D721Med (cell line): ENCODE results near the gene KCTD7.
"Not testable (repeated sequence)": the region's sequence is repeated elsewhere in the genome, so short reads cannot be mapped to it uniquely, and the experiment has no call there.

Source experiments
- DNase-seq: peaks from one replicate; pipeline ENCODE4 v3.0.0; 2011; ENCODE audit warnings: low spot score; ENCODE audit not compliant: insufficient read length
- FAIRE-seq: peaks from 2 replicates; lab custom pipeline; 2011; peaks lifted over from hg19 to GRCh38; lab: Jason Lieb, UNC
- TF ChIP-seq, protein P1 (sequence below): IDR thresholded peaks from 2 replicates; pipeline ENCODE4 v1.5.1; 2012; ENCODE audit warnings: mild to moderate bottlenecking, control low read depth; ENCODE audit not compliant: insufficient read depth; ENCODE audit errors: missing control alignments

The KCTD7 gene

DNA sequence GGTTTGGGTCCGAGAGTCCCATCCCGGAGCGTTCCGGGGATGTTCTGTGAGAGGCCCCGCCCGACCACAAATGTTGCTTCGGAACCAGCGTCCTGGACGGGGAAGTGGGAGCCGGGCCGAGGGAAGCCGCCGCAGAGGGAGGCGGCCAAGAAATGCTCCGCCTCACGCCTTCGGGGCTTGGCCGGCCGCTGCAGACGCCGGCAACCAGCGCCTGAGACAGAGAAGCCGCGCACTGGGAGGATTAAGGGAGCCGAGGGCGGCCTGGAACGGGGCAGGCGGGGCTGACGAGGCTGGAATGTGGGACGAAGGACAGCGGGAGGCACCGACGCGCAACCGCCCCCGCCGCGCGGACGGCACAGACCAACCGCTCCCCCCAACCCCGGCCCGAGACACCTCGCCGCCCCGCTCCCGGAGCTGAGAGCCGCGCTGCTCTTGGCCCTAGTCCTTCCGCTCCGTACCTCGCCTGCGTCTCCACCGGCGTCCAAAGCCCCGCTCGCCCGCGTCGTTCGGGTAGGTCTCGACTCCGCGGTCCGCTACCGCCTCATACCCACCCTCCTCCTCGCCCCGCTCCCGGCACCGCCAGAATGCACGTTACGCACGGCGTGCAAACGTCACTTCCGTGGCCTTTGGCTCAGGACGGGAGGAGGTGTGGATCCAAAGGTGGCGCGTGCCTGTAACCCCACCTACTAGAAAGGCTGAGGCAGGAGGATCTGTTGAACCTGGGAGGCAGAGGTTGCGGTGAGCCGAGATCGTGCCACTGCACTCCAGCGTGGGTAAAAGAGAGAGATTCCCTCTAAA is 36.7 kb upstream of the KCTD7 start:
- TF ChIP-seq, protein P1, sequence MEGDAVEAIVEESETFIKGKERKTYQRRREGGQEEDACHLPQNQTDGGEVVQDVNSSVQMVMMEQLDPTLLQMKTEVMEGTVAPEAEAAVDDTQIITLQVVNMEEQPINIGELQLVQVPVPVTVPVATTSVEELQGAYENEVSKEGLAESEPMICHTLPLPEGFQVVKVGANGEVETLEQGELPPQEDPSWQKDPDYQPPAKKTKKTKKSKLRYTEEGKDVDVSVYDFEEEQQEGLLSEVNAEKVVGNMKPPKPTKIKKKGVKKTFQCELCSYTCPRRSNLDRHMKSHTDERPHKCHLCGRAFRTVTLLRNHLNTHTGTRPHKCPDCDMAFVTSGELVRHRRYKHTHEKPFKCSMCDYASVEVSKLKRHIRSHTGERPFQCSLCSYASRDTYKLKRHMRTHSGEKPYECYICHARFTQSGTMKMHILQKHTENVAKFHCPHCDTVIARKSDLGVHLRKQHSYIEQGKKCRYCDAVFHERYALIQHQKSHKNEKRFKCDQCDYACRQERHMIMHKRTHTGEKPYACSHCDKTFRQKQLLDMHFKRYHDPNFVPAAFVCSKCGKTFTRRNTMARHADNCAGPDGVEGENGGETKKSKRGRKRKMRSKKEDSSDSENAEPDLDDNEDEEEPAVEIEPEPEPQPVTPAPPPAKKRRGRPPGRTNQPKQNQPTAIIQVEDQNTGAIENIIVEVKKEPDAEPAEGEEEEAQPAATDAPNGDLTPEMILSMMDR, result no peak
- DNase-seq, result peak; percentile 87
- no peak for FAIRE-seq

DNA sequence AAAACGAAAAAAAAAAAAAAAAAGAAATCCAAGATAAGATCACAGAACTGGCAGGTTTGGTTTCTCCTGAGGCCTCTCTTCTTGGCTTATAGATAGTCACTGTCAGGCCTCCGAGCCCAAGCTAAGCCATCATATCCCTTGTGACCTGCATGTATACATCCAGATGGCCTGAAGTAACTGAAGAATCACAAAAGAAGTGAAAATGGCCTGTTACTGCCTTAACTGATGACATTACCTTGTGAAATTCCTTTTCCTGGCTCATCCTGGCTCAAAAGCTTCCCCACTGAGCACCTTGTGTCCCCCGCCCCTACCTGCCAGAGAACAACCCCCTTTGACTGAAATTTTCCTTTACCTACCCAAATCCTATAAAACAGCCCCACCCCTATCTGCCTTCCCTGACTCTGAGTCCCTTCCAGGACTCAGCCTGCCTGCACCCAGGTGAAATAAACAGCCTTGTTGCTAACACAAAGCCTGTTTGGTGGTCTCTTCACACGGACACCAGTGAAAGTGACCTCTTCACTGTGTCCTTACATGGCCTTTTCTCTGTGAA is 36.0 kb upstream of the KCTD7 start:
- FAIRE-seq, DNase-seq: not testable (repeated sequence)

DNA sequence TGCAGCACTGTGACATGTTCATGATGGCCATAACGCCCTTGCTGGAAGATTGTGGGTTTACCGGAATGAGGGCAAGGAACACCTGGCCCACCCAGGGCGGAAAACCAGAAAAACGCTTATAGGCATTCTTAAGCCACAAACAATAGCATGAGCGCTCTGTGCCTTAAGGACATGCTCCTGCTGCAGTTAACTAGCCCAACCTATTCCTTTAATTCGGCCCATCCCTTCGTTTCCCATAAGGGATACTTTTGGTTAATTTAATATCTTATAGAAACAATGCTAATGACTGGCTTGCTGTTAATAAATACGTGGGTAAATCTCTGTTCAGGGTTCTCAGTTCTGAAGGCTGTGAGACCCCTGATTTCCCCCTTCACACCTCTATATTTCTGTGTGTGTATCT is 34.6 kb upstream of the KCTD7 start:
- not testable (repeated sequence) for DNase-seq, FAIRE-seq

DNA sequence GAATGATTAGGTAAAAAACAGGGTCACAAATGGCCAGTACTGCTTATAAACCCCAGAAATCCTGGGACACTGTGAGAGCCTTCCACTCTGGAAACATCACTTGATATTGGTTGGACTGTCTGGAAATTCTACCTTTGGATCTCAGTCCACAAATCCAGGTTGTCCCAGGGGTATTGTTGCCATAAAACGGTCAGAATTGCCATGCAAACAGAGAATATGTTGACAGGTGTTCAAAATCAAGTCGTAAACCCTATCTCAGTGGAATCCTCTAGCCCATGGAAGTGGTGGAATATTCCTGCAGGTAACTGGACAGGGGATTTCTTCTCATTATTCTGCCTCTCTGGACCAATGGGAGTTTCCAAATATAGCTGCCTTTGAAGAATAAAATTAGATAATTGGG is 31.2 kb upstream of the KCTD7 start:
- TF ChIP-seq, protein P1, result no peak
- DNase-seq (no peak), FAIRE-seq (no peak)

DNA sequence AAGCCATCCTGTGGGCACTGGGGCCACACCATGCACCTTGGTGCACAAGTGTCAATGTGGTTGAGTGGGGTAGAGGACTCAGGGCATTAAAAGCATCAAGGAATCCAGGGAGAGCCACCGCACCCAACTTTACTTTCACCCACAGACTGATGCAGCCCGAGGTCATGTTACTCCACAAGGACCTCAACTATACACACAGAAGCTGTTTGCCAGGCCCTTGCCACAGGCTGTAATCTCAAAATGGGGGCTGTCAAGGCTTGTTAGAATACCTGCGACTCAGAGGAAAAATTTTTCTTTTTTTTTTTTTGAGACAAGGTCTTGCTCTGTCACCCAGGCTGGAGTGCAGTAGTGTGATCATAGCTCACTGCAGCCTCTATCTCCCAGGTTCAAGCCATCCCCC is 26.5 kb upstream of the KCTD7 start:
- FAIRE-seq (no peak), DNase-seq (no peak)
- TF ChIP-seq, protein P1, result no peak

DNA sequence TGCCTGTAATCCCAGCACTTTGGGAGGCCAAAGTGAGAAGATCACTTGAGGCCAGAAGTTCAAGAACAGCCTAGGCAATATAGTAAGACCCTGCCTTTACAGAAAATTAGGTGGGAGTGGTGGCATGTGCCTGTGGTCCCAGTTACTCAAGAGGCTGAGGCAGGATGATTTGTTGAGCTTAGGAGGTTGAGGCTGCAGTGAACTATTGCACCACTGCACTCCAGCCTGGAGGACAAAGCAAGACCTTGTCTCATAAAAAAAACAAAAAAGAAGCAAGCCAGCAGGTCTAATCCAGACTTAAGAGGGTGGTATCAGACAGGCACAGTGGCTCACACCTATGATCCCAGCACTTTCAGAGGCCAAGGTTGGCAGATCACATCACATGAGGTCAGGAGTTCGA is 24.5 kb upstream of the KCTD7 start:
- DNase-seq (no peak), FAIRE-seq (no peak)
- TF ChIP-seq, protein P1, result no peak

DNA sequence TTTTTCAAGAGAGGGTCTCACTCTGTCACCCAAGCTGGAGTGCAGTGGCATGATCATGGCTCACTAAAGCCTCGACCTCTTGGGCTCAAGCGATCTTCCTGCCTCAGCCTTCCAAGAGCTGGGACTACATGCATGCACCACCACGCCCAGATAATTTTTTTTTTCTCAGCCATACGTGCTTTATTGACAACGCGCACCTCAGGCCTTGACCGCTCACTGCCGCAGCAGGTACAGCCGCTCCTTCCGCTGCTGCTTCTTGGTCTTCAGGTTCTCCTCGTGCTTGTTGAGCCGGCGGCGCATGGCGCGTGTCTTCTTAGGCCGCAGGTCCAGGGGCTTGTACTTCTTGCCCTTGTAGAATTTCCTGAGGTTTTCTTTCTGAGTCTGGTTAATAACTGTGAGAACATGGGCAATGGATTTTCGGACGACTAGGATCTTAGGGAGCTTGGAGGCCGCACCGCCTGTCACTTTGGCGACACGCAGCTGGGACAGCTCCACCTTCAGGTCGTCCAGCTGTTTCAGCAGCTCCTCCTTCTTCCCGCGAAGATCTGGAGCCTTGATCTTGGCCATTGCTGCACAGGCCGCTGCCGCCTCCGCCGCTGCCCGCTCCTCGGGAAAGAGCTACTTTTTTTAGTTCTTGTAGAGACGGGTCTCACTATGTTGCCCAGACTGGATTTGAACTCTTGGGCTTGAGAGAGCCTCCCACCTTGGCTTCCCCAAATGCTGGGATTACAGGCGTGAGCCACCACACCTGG is 22.0 kb upstream of the KCTD7 start:
- not testable (repeated sequence) for FAIRE-seq, DNase-seq

DNA sequence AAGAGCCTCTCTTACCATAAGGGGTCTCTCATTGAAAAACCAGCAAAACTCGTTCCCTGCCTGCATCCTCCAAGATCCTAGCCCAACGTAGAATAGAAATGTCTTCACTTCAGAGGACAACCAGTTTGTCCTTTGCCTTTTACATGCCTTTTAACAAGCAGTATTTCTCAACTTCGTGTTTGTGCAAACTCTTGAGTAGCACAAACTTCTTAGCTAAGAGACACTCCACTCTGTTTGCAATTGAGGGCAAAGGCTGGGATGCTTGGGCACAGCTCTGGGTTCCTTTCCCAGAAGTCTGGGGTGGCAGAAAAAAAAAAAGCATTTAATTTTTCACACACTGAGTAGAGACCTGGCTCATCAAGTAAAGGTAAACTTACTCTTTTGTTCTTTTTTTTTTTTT is 19.5 kb upstream of the KCTD7 start:
- TF ChIP-seq, protein P1, result no peak
- FAIRE-seq (no peak), DNase-seq (no peak)

DNA sequence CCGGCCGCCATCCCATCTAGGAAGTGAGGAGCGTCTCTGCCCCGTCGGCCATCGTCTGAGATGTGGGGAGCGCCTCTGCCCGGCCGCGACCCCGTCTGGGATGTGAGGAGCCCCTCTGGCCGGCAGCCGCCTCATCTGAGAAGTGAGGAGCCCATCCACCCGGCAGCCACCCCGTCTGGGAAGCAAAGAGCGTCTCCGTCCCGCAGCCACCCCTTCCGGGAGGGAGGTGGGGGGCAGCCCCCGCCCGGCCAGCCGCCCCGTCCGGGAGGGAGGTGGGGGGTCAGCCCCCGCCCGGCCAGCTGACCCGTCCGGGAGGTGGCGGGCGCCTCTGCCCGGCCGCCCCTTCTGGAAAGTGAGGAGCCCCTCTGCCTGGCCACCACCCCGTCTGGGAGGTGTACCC is 14.1 kb upstream of the KCTD7 start:
- not testable (repeated sequence) for FAIRE-seq, DNase-seq
